GM12873 (cell line): ENCODE measurements around the gene PRDX2.

Experiments used
- TF ChIP-seq, protein P1 (sequence below): IDR thresholded peaks from 2 replicates; pipeline ENCODE4 v1.5.1; 2012; ENCODE audit warnings: low read depth, mild to moderate bottlenecking, moderate library complexity, low read length, control low read depth; ENCODE audit not compliant: insufficient read depth; ENCODE audit errors: missing control alignments

The PRDX2 gene

DNA sequence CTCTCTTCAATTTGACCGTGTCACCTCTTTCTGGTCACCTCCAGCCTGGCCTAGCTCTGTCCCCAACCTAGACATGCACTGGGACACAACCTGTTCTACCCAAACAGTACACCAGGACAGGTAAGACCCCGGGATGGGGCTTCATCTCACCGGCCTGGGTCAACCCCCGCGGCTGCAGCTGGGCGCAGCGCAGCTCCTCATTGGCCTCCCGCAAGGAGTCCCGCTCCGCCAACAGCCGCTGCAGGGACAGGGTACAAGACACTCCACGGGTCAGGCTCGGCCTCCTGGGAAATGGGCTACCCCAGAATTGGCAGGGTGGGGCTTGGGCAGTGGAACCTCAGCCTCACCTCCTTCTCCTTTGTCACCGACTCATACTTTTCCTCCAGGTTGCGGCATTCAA lies 33.9 kb downstream of the PRDX2 start:
- TF ChIP-seq, protein P1, sequence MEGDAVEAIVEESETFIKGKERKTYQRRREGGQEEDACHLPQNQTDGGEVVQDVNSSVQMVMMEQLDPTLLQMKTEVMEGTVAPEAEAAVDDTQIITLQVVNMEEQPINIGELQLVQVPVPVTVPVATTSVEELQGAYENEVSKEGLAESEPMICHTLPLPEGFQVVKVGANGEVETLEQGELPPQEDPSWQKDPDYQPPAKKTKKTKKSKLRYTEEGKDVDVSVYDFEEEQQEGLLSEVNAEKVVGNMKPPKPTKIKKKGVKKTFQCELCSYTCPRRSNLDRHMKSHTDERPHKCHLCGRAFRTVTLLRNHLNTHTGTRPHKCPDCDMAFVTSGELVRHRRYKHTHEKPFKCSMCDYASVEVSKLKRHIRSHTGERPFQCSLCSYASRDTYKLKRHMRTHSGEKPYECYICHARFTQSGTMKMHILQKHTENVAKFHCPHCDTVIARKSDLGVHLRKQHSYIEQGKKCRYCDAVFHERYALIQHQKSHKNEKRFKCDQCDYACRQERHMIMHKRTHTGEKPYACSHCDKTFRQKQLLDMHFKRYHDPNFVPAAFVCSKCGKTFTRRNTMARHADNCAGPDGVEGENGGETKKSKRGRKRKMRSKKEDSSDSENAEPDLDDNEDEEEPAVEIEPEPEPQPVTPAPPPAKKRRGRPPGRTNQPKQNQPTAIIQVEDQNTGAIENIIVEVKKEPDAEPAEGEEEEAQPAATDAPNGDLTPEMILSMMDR, result no peak

DNA sequence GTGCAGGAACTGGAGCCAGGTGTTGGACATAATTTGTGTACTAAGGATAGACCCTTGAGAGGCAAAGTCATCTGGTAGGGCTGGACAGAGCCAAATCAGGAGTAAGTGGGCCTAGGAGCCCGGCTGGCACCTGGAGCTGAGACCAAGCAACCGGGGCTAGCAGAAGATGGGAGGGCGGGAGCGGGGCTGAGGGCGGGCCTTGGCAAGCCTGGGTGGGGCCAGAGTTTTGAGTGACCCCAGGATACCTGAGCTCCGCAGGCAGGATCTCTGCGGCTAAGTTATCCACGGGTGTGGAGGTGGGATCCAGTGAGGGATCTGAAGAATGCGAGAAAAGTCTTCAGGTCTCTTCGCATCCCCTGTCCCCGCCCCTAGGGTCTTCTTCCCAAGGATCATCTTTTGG lies 34.5 kb downstream of the PRDX2 start:
- TF ChIP-seq, protein P1, result no peak

GRCh38 chr19:12766051-12766521 lies 35.5 kb downstream of the PRDX2 start:
- TF ChIP-seq, protein P1, result peak; percentile 76

- TF ChIP-seq, protein P1, result no peak
These were observed 36.9 kb downstream of the PRDX2 start for GRCh38 chr19:12764698-12765097.

GRCh38 chr19:12763100-12763499 lies 38.5 kb downstream of the PRDX2 start:
- TF ChIP-seq, protein P1, result no peak

DNA sequence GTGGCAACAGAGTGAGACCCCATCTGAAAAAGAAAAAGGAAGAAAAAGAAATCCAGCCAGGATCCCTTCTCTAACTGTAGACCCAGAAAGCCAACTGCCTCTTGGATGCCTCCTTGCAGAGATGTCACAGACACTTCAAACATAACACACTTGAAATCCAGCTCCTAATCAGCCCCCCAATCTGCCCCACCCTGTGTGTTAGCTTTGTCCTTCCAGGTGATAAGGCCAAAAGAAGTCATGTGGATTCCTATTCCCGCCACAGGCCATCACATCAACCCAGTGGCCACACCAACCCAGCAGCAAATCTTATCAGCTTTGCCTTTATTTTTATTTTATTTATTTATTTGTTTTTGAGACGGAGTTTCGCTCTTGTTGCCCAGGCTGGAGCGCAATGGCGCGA lies 41.9 kb downstream of the PRDX2 start:
- TF ChIP-seq, protein P1, result no peak

- TF ChIP-seq, protein P1, result peak; percentile 97
These were observed 43.9 kb downstream of the PRDX2 start for GRCh38 chr19:12757544-12758274.
